ENCODE results near the gene NSUN4. TPM values are rescaled to one million over a fixed set of nuclear protein-coding genes. Genes with fewer than 3 reads are reported as not detected.
"Not testable (repeated sequence)": the region's sequence is repeated elsewhere in the genome, so short reads cannot be mapped to it uniquely, and the experiment has no call there.

NSUN4 gene
- 8.1 and 8.8 TPM in 2 replicates for total RNA-seq (2014; rRNA removed; shearing (Covaris generic))

- DNase-seq (ENCODE audit: low read depth), result peak; percentile 94
Observed at GRCh38 chr1:46340404-46341221, at the start of gene NSUN4. Gene NSUN4, plus strand, starts transcription at chr1:46340807. Its CDS starts 20 bp downstream, at chr1:46340827.

GRCh38 chr1:46295306-46295705, 45.3 kb upstream of the NSUN4 start:
- no peak for DNase-seq (ENCODE audit: low read depth)

GRCh38 chr1:46298387-46298786, 42.2 kb upstream of the NSUN4 start:
- no peak for DNase-seq (ENCODE audit: low read depth)

GRCh38 chr1:46300673-46301405, 39.8 kb upstream of the NSUN4 start:
- no peak for DNase-seq (ENCODE audit: low read depth)

GRCh38 chr1:46301406-46301807, 39.2 kb upstream of the NSUN4 start:
- peak; percentile 17 for DNase-seq (ENCODE audit: low read depth)

- DNase-seq (ENCODE audit: low read depth), result peak; percentile 61
Observed at GRCh38 chr1:46301808-46302640, 38.6 kb upstream of the NSUN4 start.

GRCh38 chr1:46302641-46303037, 38.0 kb upstream of the NSUN4 start:
- DNase-seq (ENCODE audit: low read depth), result peak; percentile 28

- peak; percentile 97 for DNase-seq (ENCODE audit: low read depth)
Observed at GRCh38 chr1:46303038-46303871, 37.4 kb upstream of the NSUN4 start, which contains the start of the genes LRRC41 and UQCRH. Gene LRRC41, minus strand, starts transcription at chr1:46303616. Its CDS starts 294 bp downstream, at chr1:46303322. Gene UQCRH, plus strand, starts transcription at chr1:46303698. Its CDS starts 69 bp downstream, at chr1:46303767.

GRCh38 chr1:46303872-46304326, 36.7 kb upstream of the NSUN4 start:
- DNase-seq (ENCODE audit: low read depth), result peak; percentile 9

GRCh38 chr1:46306159-46306530, 34.5 kb upstream of the NSUN4 start:
- DNase-seq (ENCODE audit: low read depth), result no peak

GRCh38 chr1:46309401-46310159, 31.0 kb upstream of the NSUN4 start:
- no peak for DNase-seq (ENCODE audit: low read depth)

- DNase-seq (ENCODE audit: low read depth), result no peak
Observed at GRCh38 chr1:46310321-46310720, 30.3 kb upstream of the NSUN4 start.

- DNase-seq (ENCODE audit: low read depth), result no peak
Observed at GRCh38 chr1:46315669-46316403, 24.8 kb upstream of the NSUN4 start.

- DNase-seq (ENCODE audit: low read depth), result no peak
Observed at GRCh38 chr1:46317323-46317722, 23.3 kb upstream of the NSUN4 start.

- DNase-seq (ENCODE audit: low read depth), result not testable (repeated sequence)
Observed at GRCh38 chr1:46319301-46319700, 21.3 kb upstream of the NSUN4 start.

GRCh38 chr1:46319960-46320914, 20.4 kb upstream of the NSUN4 start:
- DNase-seq (ENCODE audit: low read depth), result not testable (repeated sequence)

GRCh38 chr1:46322191-46322590, 18.4 kb upstream of the NSUN4 start:
- DNase-seq (ENCODE audit: low read depth), result not testable (repeated sequence)
